Stimulated activated CD4-positive, alpha-beta T cell treated with anti-CD3 and anti-CD28 coated beads, Interleukin-4, amount 100 ng/mL, for 24 hours (primary cell): ENCODE data around the gene TBCD.
"Not testable (repeated sequence)": the region's sequence is repeated elsewhere in the genome, so short reads cannot be mapped to it uniquely, and the experiment has no call there.

Experiments
- DNase-seq: peaks from one replicate; pipeline ENCODE4 v3.0.0-alpha.2; 2020

TBCD gene

DNA sequence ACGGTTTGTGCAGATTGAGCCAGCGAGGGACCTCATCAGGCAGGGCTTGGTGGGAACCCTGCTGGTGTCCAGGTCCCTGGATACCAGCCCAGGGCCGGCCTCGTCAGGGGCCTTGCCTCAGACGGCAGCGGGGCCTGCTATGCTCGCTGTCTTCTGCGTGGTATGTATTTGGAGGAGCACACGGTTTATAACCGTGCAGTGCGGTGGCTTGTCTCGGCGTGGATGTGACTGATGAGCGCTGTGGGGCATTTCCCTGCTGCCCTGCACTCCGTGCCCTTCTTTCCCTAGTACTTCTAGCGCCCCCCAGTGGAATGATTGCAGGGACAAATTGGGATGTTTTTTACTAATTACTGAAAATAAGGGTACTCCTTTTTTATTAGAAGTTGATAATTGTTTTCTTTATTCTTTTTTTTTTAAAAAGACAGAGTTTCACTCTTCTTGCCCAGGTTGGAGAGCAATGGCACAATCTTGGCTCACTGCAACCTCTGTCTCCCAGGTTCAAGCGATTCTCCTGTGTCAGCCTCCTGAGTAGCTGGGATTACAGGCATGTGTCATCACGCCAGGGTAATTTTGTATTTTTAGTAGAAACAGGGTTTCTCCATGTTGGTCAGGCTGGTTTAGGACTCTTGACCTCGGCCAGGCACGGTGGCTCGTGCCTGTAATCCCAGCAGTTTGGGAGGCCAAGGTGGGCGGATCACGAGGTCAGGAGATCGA is 15.3 kb downstream of the TBCD start:
- peak; percentile 56 for DNase-seq

DNA sequence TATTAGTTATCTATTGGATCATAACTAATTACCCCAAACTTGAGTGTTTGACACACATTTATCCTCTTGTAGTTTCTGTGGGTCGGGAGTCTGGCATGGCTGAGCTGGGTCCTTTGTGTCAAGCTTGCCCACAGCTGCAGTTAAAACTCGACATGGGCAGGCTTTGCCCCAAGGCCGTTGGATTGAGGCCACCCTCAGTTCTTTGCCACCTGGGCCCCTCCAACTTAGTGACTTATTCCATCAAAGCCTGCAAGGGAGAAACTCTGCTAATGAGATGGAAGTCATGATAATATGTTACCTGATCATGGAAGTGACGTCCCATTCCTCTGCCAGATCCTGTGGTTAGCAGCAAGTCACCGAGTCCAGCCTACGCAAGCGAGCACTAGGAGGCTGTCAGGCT is 17.2 kb downstream of the TBCD start:
- no peak for DNase-seq

DNA sequence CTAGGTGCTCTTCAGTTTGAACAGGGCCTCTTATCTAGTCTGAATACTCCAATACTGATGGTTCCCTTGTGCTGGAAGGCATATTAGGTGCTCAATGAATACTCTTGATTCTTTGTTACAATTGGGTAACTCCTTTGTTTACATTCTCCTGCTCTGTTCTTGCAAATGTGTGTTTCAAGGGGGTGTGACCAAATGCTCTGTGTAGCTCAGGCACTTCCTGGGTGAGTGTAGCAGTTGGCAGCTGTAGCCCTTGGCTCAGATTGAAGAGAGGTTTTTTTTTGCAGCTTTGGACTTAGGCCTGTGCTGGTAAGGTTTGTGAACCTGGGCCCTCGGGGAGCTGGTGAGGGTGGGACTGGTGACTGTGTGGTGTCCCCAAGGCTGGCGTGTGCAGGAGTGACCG is 20.2 kb downstream of the TBCD start:
- DNase-seq: no peak

DNA sequence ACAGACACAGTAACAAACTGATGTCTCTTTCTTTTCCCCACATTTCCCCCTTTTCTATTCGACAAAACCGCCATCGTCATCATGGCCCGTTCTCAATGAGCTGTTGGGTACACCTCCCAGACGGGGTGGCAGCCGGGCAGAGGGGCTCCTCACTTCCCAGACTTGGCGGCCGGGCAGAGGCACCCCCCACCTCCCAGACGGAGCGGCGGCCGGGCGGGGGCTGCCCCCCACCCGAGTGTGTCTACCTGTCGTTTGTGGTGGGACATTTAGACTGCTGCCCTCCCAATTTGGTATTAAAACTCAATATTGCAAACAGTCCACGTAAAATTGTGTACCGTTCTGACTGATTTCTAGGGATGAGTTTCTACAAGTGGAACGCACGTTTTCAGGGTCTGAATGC is 22.6 kb downstream of the TBCD start:
- DNase-seq: not testable (repeated sequence)

DNA sequence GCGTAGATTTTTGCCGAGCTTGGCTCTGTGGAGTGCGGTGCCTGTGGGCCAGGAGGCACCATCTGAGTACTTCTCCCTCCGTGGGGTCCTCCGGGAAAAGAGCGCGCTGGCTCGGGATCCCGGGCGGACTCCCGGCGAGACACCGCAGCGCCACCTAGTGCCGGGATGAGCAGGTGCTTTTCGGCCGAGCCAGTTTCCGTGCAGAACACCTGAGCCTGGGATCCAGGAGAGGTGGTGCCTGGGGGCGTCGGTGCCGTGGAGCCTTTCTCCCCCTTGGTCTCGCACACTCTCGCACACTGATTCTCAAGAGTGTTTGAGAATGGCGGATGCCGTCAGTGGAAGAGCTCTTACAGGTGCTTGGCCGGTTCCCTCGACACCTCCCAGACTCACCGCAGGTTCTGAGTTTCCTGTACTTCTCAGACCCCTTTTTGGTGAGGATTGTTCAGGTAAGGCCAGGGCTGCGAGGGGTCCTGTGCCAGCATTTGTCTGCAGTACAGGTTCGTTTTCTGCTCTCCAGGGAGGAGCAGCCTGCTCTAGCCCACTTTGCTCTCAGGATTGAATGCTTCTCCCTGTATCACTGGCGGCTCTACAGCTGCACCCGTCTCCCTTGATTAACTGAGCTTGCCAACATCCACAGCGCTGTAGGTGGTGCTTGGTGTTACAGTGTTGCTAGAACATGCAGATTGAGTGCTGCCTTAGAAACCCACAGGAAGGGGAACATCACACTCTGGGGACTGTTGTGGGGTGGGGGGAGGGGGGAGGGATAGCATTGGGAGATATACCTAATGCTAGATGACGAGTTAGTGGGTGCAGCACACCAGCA is 23.3 kb downstream of the TBCD start:
- DNase-seq: peak; percentile 45

DNA sequence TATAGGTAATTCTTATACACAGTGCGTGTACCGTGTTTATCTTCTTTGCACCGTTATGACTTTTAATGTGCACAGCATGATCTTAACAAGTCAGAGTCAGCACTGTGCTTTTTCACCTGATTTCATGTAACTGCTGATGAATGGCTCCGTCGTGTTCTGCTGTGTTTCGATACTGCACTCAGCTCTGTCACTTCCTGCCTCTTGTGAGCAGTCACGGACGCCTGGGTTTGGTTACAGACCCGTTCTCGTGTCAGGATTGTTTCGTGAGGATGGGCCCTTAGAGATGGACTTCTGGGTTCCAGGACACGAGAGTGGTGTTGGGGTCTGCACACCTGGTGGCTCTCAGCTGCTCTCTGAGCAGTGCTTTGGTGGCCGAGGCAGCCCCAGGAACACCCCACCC is 24.6 kb downstream of the TBCD start:
- DNase-seq: no peak

DNA sequence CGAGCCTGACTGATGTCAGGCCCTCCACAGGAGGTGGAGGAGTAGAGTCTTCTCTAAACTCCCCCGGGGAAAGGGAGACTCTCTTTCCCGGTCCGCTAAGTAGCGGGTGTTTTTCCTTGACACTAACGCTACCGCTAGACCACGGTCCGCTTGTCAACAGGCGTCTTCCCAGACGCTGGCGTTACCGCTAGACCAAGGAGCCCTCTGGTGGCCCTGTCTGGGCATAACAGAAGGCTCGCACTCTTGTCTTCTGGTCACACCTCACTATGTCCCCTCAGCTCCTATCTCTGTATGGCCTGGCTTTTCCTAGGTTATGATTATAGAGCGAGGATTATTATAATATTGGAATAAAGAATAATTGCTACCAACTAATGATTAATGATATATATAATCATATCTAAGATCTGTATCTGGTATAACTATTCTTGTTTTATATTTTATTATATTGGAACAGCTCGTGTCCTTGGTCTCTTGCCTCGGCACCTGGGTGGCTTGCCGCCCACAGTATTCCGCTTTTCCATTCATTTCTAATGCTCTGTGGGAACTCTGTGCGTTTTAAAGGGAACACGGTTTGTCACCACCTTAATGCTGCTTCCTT is 26.0 kb downstream of the TBCD start:
- not testable (repeated sequence) for DNase-seq

DNA sequence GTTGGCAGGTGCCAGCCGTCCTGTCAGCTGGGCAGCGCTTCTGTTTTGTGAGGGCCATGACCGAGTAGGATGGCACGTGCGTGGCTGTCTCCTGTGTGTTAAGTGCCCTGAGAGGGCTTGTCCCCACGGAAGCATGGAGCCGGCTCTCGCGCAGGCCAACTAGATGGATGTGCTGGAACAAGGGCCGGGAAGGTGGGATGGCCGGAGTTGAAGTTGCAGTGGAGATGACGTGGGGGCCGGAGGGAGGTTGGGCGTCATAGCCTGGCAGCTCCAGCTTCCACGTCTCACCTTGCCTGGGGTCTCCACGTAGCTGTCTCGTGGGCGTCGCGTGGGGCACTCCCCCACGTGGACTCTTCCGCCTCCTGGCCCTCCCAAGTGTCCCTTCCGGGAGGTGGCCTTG is 27.7 kb downstream of the TBCD start:
- no peak for DNase-seq

DNA sequence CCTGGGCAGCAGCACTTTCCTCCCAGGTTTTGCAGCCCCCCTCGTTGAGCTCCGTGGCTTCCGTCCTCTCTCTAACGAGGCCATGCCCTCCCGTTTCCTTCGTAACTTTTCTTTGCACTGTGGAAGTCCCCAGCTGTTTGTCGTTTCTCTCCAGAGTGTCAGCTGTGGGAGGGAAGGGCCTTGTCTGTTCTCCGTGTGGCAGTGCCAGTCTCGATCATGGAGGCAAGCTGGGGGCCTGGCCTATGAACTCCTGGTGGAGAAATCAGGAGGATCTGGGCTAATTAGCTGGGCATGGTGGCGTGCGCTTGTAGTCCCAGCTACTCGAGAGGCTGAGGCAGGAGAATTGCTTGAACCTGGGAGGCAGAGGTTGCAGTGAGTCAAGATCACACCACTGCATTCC is 28.3 kb downstream of the TBCD start:
- no peak for DNase-seq

DNA sequence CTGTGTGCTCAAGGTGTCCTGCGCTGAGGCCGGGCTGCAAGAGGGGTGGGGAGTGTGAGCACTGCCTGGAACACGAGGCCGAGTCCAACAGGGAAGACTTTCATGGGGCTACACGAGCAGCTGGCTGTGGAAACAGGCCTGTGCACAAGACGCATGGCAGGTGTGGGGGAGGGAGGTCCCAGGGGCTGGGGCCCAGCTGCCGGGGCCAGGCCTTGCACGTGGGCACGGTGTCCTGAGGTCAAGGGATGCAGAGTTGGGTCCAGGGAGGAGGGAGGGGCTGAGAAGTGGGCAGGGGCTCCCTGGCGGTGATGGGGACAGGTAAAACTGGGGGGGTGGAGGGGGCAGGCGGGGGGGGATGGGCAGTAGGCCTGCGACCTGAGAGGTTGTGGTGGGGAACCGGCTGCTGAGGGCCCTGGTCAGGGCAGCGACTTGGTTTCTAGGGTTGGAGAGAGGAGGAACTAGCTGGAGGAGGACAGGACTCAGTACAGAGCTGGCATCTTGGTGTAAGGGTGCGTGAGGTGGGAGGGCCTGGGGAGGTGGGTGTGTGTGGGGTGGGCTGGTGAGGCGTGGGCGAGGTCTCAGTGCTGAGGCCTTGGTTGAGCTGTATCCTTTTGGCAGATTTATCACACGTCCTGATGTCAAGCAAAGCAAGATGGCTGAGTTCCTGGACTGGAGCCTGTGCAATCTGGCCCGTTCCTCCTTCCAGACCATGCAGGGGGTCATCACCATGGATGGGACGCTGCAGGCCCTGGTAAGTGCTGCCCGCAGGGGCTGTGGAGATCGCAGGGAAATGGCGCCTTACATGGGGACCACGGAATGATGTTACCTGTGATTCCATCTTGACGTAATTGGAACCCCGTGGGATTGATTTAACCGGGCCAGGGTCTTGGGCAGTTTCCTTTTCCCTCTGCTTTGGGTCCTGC is 29.4 kb downstream of the TBCD start:
- DNase-seq: no peak

DNA sequence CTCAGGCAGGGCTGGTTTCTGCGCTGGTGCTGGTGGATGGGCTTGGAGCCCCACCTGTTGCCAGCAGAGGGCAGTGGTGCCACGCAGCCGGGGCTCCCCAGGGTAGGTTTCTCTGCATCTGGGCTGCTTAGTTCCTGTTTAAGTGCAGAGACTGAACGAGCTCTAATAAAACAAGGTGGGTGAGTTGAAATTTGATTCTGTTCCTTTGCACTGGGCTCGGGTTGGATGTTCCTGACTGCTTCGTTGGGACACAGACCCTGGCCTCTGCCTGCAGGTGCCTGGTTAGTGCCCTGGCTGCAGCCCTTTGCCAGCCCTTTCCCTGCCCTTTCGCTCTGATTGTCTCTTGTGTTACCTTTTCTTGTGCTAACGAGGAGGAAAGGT is 30.0 kb downstream of the TBCD start:
- DNase-seq: peak; percentile 83

DNA sequence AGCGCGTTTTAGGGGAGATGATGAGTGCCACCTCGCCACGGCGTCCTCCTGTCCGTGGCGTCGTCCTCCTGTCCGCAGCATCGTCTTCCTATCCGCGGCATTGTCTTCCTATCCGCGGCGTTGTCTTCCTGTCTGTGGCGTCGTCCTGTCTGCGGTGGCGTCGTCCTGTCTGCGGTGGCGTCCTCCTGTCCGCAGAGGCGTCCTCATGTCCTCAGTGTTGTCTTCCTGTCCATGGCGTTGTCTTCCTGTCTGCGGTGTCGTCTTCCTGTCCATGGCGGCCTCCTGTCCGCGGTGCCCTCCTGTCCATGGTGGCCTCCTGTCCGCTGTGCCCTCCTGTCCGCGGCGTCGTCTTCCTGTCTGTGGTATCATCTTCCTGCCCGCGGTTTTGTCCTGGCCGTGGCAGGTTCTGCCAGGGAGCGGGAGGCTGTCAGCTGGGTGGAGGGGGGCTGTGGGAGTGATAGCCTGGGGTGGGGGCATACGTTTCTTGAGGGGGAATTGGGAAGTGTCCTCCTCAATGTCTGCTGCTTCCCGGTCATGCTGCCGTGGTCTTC is 30.9 kb downstream of the TBCD start:
- DNase-seq: no peak

DNA sequence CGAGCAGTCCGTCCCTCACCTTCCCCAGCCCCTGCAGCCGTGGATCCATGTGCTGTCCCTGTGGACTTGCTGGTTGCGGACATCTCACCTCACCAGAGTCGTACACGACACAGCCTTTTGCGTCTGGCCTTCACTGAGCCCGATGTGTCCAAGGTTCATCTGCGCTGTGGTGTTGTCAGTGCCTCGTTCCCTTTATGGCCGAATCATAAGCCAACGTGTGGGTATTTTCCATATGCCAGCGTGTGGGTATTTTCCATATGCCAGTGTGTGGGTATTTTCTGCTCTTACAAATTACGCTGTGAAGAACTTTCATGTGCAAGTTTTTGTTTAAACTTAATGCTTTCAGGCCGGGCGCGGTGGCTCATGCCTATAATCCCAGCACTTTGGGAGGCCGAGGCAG is 31.6 kb downstream of the TBCD start:
- no peak for DNase-seq

DNA sequence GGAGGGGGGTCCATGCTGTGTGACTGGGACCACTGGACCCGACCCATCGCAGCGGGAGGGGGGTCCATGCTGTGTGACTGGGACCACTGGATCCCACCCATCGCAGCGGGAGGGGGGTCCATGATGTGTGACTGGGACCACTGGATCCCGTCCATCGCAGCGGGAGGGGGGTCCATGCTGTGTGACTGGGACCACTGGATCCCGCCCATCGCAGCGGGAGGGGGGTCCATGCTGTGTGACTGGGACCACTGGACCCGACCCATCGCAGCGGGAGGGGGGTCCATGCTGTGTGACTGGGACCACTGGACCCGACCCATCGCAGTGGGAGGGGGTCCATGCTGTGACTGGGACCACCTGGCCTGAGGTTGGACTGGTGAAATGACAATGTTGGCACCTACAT is 33.7 kb downstream of the TBCD start:
- not testable (repeated sequence) for DNase-seq

DNA sequence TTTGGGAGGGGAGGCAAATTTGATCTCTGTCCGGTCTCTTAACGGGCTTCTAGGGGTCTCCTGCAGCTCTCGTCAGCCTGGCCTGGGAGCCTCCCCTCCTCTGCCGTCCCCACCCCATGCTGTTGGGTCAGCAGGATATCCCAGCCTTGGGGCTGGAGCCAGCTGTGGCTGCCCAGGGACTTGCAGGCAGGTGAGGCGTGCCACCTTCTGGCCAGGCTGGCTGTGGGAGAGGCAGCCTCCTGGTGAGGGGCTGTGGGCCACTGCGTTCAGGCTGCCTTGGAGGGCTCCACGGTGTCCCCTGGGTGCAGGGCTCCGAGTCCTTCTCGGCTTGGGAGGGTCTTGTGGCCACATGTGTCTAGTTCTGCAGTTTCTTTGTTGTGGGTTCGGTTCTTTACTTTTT is 34.6 kb downstream of the TBCD start:
- DNase-seq: no peak

DNA sequence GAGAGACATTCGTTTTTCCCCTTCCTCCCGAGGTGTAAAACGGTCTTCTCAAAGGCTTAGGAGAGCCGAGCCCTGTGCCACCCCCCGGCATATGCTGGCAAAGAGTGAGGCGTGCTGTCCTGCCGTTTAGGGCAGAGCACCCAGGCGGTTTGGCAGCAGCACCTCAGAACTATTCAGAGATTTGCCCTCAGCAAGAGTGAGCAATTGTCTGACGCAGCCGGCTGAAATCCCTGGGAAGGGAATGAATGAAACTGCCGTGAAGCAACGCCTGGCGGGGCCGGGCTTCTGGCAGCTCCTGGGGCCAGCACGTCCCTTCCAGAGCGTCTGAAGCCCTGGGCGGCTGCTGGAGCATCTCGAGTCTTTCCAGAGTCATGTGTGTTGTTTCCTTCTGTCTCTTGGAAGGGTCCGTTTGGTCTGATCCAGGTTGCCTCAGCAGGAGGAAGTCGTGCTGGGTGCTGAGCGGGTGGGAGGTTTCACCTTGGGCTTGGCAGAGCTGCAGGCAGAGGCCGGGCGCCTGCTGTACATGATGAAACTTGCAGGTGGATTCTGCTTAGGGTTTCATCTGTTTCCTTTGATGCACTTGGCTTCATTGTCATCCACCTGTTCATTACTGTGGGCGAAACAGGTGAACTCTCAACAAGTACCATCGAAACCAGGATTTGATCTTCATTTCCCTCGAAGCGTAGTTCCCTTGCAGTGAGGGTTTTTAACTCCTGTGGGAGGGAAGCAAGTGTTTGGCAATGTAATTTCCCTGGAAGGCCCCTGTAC is 35.4 kb downstream of the TBCD start:
- no peak for DNase-seq

DNA sequence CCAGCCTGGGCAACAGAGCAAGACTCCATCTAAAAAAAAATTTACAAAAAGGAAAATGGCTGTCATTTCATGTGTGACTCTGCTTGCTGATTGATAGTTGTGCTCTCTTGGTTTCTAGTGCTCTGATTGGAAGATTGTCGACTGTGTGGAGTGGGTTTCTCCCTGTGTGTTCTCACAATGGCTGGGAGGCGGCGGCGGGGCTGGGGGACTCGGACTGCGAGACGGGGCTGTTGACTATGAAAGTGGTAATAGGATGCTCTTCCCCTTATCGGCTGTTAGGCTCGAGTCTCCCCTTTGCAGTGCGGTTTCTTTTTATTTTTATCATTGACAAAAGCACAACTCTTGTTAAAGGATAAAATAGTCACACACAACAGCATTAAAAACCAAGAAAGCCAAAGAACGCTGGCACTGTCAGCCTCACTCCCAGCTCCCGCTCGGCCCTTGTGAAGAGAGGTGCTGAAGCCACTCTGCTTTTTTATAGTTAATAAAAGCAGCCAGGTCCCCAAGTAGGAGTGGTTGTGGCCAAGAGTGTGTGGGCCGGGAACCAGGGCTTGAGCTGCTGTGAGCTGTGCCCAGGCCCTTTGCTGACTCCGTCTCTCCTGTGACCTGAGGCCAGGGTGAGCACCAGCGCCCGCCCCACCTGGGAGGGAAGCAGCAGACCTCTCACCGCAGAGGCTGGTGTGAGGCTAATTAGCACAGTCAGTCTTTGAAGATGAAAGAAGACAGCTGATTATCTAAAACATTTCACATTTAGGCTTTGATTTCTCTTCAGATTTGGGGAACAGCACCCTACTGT is 36.5 kb downstream of the TBCD start:
- DNase-seq: no peak

DNA sequence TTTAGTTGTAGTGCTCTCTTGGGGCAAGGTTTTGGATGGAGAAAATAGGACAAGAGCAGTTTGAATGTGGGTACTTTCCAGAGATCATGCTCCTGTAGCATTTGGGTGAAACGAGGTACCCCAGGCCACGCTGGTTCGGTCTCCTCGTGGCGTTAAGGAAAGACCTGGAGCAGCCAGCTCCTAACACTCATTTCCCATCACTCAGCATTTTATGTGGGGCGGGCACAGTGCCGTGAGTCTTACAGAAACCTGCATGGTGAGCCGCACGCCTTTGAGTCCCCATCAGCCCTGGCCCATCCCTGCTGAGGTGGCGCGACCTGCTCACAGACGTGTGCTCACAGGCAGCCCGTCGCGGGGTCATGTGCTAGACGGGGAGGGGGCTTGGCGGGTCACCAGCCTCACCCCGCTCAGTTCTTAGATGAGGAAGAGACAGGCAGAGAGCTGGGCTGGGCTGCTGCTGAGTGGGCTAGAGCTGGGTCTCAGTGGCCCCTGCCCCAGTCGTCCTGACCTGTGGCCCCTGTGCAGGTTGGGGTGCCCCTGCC is 37.3 kb downstream of the TBCD start:
- no peak for DNase-seq

DNA sequence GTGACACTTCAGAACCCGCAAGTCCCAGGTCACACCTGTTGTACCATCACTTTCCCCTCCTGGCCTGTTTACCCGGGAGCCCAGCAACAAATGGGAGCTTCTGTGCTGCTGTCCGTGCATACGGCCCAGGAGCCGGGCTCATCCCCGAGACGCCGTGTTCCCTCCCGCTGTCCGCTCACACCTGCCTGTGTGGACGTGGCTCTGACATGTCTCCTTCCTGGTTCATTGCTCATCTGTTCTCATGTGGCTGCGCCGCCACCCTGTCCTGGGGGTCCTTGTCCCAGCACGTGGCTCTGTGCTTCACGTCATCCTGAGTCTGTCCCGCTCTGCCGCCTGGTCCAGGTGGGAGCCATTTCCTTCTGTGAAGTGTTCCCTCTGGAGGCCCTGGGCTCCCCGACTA is 37.9 kb downstream of the TBCD start:
- no peak for DNase-seq

DNA sequence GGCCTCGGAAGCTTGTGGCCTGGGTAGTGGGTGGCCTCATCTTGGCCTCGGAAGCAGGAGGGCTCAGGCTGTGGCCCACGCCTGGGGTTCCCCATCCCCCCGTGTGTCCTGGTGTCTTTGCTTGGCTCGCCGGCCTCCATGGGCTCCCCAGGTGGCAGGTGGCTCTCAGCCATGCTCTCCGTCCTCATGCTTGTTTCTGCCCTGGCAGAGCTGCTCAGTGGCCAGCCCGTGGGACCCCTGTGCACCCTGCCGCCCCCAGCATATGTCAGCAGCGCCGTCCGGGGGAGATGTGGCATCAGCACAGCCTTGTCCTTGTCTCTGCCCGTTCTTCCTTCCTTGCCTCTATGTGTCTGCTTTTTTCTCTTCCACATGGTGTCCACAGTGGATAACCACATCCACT is 38.5 kb downstream of the TBCD start:
- DNase-seq: no peak

DNA sequence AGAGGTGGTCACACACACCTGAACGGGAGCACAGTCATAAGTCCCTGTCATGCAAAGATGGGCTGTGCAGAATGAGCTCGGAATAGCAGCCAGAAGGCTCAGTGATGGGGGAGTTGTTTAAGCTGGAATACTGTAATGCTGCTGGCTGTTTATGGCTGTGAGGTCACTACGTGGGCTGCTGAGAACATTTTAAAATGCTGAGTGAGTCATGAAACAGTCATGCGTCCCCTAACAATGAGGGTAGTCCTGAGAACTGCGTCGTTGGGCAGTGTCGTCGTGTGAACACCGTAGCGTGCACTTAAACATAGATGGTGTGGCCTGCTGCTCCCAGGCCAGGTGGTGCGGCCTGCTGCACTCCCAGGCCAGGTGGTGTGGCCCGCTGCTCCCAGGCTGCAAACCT is 39.7 kb downstream of the TBCD start:
- DNase-seq: no peak
